ENCODE results near the gene LRRC58. TPM values are rescaled to one million over a fixed set of nuclear protein-coding genes. Genes with fewer than 3 reads are reported as not detected.

LRRC58 gene
- total and polyA plus RNA-seq, 2 donors (not counting 3 experiments of a cell fraction or from before 2014, with no cell fraction given) = 3.7 to 11.9 TPM

GRCh38 chr3:120304616-120305015 lies 44.5 kb downstream of the LRRC58 start:
- BruUV-seq (replicated peaks) = no TSS peak
- Histone ChIP-seq H3K9ac (replicated peaks; ENCODE audit: extremely low read depth, insufficient read depth, low read length) (no peak overlapping the region), H3K9me1 (replicated peaks; ENCODE audit: control insufficient read depth, extremely low read depth, insufficient read depth, low read length) (no peaks in the 10 kb centered on the region), H3K4me3 (replicated peaks in 1 of 3; ENCODE audit: insufficient read depth in 1 of 3, low read depth in 1 of 3, low read length in 3 of 3) (no peak overlapping the region), H3K27ac (ENCODE audit: insufficient read depth, low read depth, low read length) (no peak overlapping the region), H4K20me1 (replicated peaks; ENCODE audit: control insufficient read depth, extremely low read depth, insufficient read depth, low read length) (no peaks in the 10 kb centered on the region), H3K9me3 (replicated peaks; ENCODE audit: control insufficient read depth, insufficient read depth, low read length) (no peaks in the 10 kb centered on the region), H3K79me2 (ENCODE audit: control insufficient read depth, insufficient read depth, low read length) (no peaks in the 10 kb centered on the region), H3K4me2 (ENCODE audit: insufficient read depth, low read length) (no peak overlapping the region), H3K4me1 (ENCODE audit: control insufficient read depth, extremely low read depth, insufficient read depth, low read length) (no peaks in the 10 kb centered on the region), H3K27me3 (ENCODE audit: control insufficient read depth in 2 of 2, insufficient read depth in 2 of 2, low read length in 2 of 2) (no peaks in the 10 kb centered on the region), H2AFZ (ENCODE audit: low read depth, low read length) (no peak overlapping the region), H3K36me3 (ENCODE audit: control insufficient read depth in 2 of 2, extremely low read depth in 1 of 2, insufficient read depth in 2 of 2, low read length in 2 of 2) (no peaks in the 10 kb centered on the region)
- TF ChIP-seq FOS (IDR thresholded peaks at IDR 0.05; ENCODE audit: borderline replicate concordance, insufficient read depth, low read length) (no peak), JUN (IDR thresholded peaks at IDR 0.05; ENCODE audit: borderline replicate concordance, insufficient read depth, insufficient read length, low read depth) (no peak), MAX (IDR thresholded peaks at IDR 0.05; ENCODE audit: insufficient read depth, insufficient read length) (no peak), CTCF (IDR thresholded peaks at IDR 0.05; ENCODE audit: extremely low read depth in 1 of 2, insufficient read depth in 1 of 2, low read depth in 1 of 2, low read length in 2 of 2) (no peak), EZH2 (IDR thresholded peaks at IDR 0.05; ENCODE audit: borderline replicate concordance, low read depth, low read length, severe bottlenecking) (no peak)
- dilution Hi-C loops (cut with MboI; ENCODE audit: extremely low pct_ligation_motif_present, low sequenced_read_pairs) = no loop called here
- FAIRE-seq (no peak), DNase-seq (ENCODE audit: low read depth, low spot score) (no peak)
- intact Hi-C loops (cut with micrococcal nuclease) = no loop called here
- ChIA-PET CTCF (interaction anchor here (0.6 to 1.5 kb wide), 2 partner anchors 13 to 44 kb away, joined by 3 read pairs; partner anchors contain the start of gene LRRC58), POLR2A (no interaction called here)

- intact Hi-C loops (cut with micrococcal nuclease) = no loop called here
- H3K9me3 ChIP-seq (replicated peaks; ENCODE audit: control insufficient read depth, insufficient read depth, low read length) = no peaks in the 10 kb centered on the region
- CTCF ChIA-PET = no interaction called here
- no peaks in the 10 kb centered on the region for H3K36me3 ChIP-seq (ENCODE audit: control insufficient read depth in 2 of 2, extremely low read depth in 1 of 2, insufficient read depth in 2 of 2, low read length in 2 of 2)
- TF ChIP-seq MAX (IDR thresholded peaks at IDR 0.05; ENCODE audit: insufficient read depth, insufficient read length) = no peak
- TF ChIP-seq POLR2AphosphoS5 (IDR thresholded peaks at IDR 0.05; ENCODE audit: insufficient read depth, low read depth, low read length) = no peak
- TF ChIP-seq POLR2A (IDR thresholded peaks at IDR 0.05; ENCODE audit: low read depth, low read length) = no peak
- no peak for TF ChIP-seq GATA2 (IDR thresholded peaks at IDR 0.05; ENCODE audit: insufficient read depth, insufficient read length, low read depth, low read length)
- TF ChIP-seq FOS (IDR thresholded peaks at IDR 0.05; ENCODE audit: borderline replicate concordance, insufficient read depth, low read length) = no peak
- no peak for TF ChIP-seq EZH2 (IDR thresholded peaks at IDR 0.05; ENCODE audit: borderline replicate concordance, low read depth, low read length, severe bottlenecking)
- no peak for TF ChIP-seq MYC (IDR thresholded peaks at IDR 0.05; ENCODE audit: low read depth, low read length)
- TF ChIP-seq CTCF (IDR thresholded peaks at IDR 0.05; ENCODE audit: extremely low read depth in 1 of 2, insufficient read depth in 1 of 2, low read depth in 1 of 2, low read length in 2 of 2) = no peak
- TF ChIP-seq JUN (IDR thresholded peaks at IDR 0.05; ENCODE audit: borderline replicate concordance, insufficient read depth, insufficient read length, low read depth) = no peak
- H2AFZ ChIP-seq (ENCODE audit: low read depth, low read length) = no peak overlapping the region
- no peaks in the 10 kb centered on the region for H3K4me1 ChIP-seq (ENCODE audit: control insufficient read depth, extremely low read depth, insufficient read depth, low read length)
- no peak overlapping the region for H3K4me2 ChIP-seq (ENCODE audit: insufficient read depth, low read length)
- H3K27ac ChIP-seq (ENCODE audit: insufficient read depth, low read depth, low read length) = no peak overlapping the region
- H4K20me1 ChIP-seq (replicated peaks; ENCODE audit: control insufficient read depth, extremely low read depth, insufficient read depth, low read length) = no peaks in the 10 kb centered on the region
- H3K9ac ChIP-seq (replicated peaks; ENCODE audit: extremely low read depth, insufficient read depth, low read length) = no peak overlapping the region
- no TSS peak for BruUV-seq (replicated peaks)
- H3K27me3 ChIP-seq (ENCODE audit: control insufficient read depth in 2 of 2, insufficient read depth in 2 of 2, low read length in 2 of 2) = no peaks in the 10 kb centered on the region
- H3K9me1 ChIP-seq (replicated peaks; ENCODE audit: control insufficient read depth, extremely low read depth, insufficient read depth, low read length) = no peaks in the 10 kb centered on the region
- POLR2A ChIA-PET = no interaction called here
- no peak for FAIRE-seq
- dilution Hi-C loops (cut with MboI; ENCODE audit: extremely low pct_ligation_motif_present, low sequenced_read_pairs) = no loop called here
- no peaks in the 10 kb centered on the region for H3K79me2 ChIP-seq (ENCODE audit: control insufficient read depth, insufficient read depth, low read length)
- DNase-seq (ENCODE audit: low read depth, low spot score) = no peak
- H3K4me3 ChIP-seq (replicated peaks in 1 of 3; ENCODE audit: insufficient read depth in 1 of 3, low read depth in 1 of 3, low read length in 3 of 3) = no peak overlapping the region
These were observed 46.8 kb downstream of the LRRC58 start for GRCh38 chr3:120302361-120302760.
